Endothelial cell of umbilical vein (primary cell): ENCODE measurements around the gene SYDE1. TPM values are rescaled to one million over a fixed set of nuclear protein-coding genes. Genes with fewer than 3 reads are reported as not detected.

Experiments
- BruUV-seq: library from RNA; stranded (reverse); fragments of 400-500 nt; replicated peaks from 2 replicates; lab custom pipeline; 2021; lab: Mats Ljungman, UMichigan
- CTCF ChIA-PET: fragments of 300-600, 350-600 bp; sonication (Branson Sonifier 250); formaldehyde crosslinking; loops from one replicate; lab custom pipeline; 2021; ENCODE audit warnings: antibody characterized with exemption, inconsistent platforms; lab: Charles Lee
- POLR2A ChIA-PET: fragments of 300-600, 350-600 bp; sonication (Branson Sonifier 250); formaldehyde crosslinking; loops from one replicate; lab custom pipeline; 2021; ENCODE audit warnings: antibody characterized with exemption, inconsistent platforms; lab: Charles Lee
- DNase-seq: peaks from one replicate; pipeline ENCODE4 v3.0.0-alpha.2; 2011; ENCODE audit warnings: low read depth, low spot score
- FAIRE-seq: peaks from 2 replicates; lab custom pipeline; 2011; peaks lifted over from hg19 to GRCh38; lab: Jason Lieb, UNC
- H2AFZ ChIP-seq: 2 replicates; pipeline ENCODE4 v1.6.0; 2012; ENCODE audit warnings: low read depth, low read length, control low read depth, inconsistent platforms
- H3K27ac ChIP-seq: 2 replicates; pipeline ENCODE4 v1.5.1; 2011; ENCODE audit warnings: low read depth, mild to moderate bottlenecking, control low read depth, low read length, moderate library complexity; ENCODE audit not compliant: insufficient read depth
- H3K27me3 ChIP-seq, 2 experiments: 2 replicates each; pipeline versions ENCODE4 v1.6.0 to v1.6.1; 2011; ENCODE audit warnings: low read length in 2 of 2, mixed read lengths in 1 of 2; ENCODE audit not compliant: control insufficient read depth in 2 of 2, insufficient read depth in 2 of 2
- H3K36me3 ChIP-seq, 2 experiments: 2 replicates in 1 of 2; 3 replicates in 1 of 2; pipeline ENCODE4 v1.5.1; 2011; ENCODE audit warnings: low read length in 2 of 2, mild to moderate bottlenecking in 1 of 2, moderate library complexity in 1 of 2; ENCODE audit not compliant: control insufficient read depth in 2 of 2, insufficient read depth in 2 of 2; ENCODE audit errors: extremely low read depth in 1 of 2
- H3K4me1 ChIP-seq: 3 replicates; pipeline ENCODE4 v1.5.1; 2011; ENCODE audit warnings: mild to moderate bottlenecking, low read length; ENCODE audit not compliant: control insufficient read depth, insufficient read depth; ENCODE audit errors: extremely low read depth
- H3K4me2 ChIP-seq: 2 replicates; pipeline ENCODE4 v1.6.1; 2011; ENCODE audit warnings: low read length, control low read depth, mixed read lengths; ENCODE audit not compliant: insufficient read depth
- H3K4me3 ChIP-seq, 3 experiments: fragments of 200-600 bp in 1 of 3; sonication (generic), shearing (Covaris generic) in 1 of 3; replicated peaks in 1 of 3; 2 replicates each; pipeline ENCODE4 v1.5.1; 2011 to 2016; ENCODE audit warnings: control low read depth in 3 of 3, low read length in 3 of 3, mild to moderate bottlenecking in 2 of 3, inconsistent platforms in 1 of 3, low read depth in 1 of 3, moderate library complexity in 1 of 3; ENCODE audit not compliant: insufficient read depth in 1 of 3
- H3K79me2 ChIP-seq: 2 replicates; pipeline ENCODE4 v1.6.0; 2012; ENCODE audit warnings: low read length, inconsistent platforms; ENCODE audit not compliant: control insufficient read depth, insufficient read depth
- H3K9ac ChIP-seq: replicated peaks from 2 replicates; pipeline ENCODE3; 2011; ENCODE audit warnings: low read length, control low read depth; ENCODE audit not compliant: insufficient read depth; ENCODE audit errors: extremely low read depth
- H3K9me1 ChIP-seq: replicated peaks from 3 replicates; pipeline ENCODE4 v1.6.0; 2011; ENCODE audit warnings: mild to moderate bottlenecking, low read length; ENCODE audit not compliant: control insufficient read depth, insufficient read depth; ENCODE audit errors: extremely low read depth
- H3K9me3 ChIP-seq: replicated peaks from 2 replicates; pipeline ENCODE4 v1.5.1; 2012; ENCODE audit warnings: low read length, inconsistent platforms; ENCODE audit not compliant: control insufficient read depth, insufficient read depth
- H4K20me1 ChIP-seq: replicated peaks from 2 replicates; pipeline ENCODE3; 2011; ENCODE audit warnings: mild to moderate bottlenecking, low read length; ENCODE audit not compliant: control insufficient read depth, insufficient read depth; ENCODE audit errors: extremely low read depth
- EZH2 ChIP-seq: IDR thresholded peaks from 2 replicates; pipeline ENCODE4 v1.6.1; 2012; ENCODE audit warnings: borderline replicate concordance, low read depth, mild to moderate bottlenecking, moderate library complexity, low read length, inconsistent platforms; ENCODE audit not compliant: severe bottlenecking
- GATA2 ChIP-seq: IDR thresholded peaks from 2 replicates; pipeline ENCODE4 v1.7.0; 2011; ENCODE audit warnings: low read depth, mild to moderate bottlenecking, moderate library complexity, mixed read lengths, low read length; ENCODE audit not compliant: insufficient read length, insufficient read depth
- JUN ChIP-seq: IDR thresholded peaks from 2 replicates; pipeline ENCODE4 v1.6.1; 2011; ENCODE audit warnings: borderline replicate concordance, low read depth; ENCODE audit not compliant: insufficient read length, insufficient read depth
- MAX ChIP-seq: IDR thresholded peaks from 2 replicates; pipeline ENCODE4 v1.6.1; 2011; ENCODE audit not compliant: insufficient read depth, insufficient read length
- MYC ChIP-seq: IDR thresholded peaks from one replicate; pipeline ENCODE4 v1.6.1; 2011; ENCODE audit warnings: mild to moderate bottlenecking, low read depth, low read length
- POLR2A ChIP-seq: IDR thresholded peaks from 2 replicates; pipeline ENCODE4 v1.6.1; 2012; ENCODE audit warnings: low read depth, mild to moderate bottlenecking, control low read depth, low read length
- POLR2AphosphoS5 ChIP-seq: IDR thresholded peaks from 2 replicates; pipeline ENCODE4 v1.6.1; 2012; ENCODE audit warnings: low read depth, mild to moderate bottlenecking, control low read depth, low read length, moderate library complexity; ENCODE audit not compliant: insufficient read depth
- dilution Hi-C: fragments of 300-500 bp; cut with MboI; formaldehyde crosslinking; loops from one replicate; pipeline ENCODE4 v1.15.0; 2019; ENCODE audit warnings: low sequenced_read_pairs; ENCODE audit not compliant: extremely low pct_ligation_motif_present
- intact Hi-C: fragments of 100-400 bp; cut with micrococcal nuclease; formaldehyde crosslinking; loops from one replicate; pipeline ENCODE4 v1.10.0; 2022
- polyA plus RNA-seq, 4 experiments: library from polyadenylated mRNA; depleted of rRNA in 3 of 4; stranded (reverse) in 3 of 4; unstranded in 1 of 4; fragments of >200 nt; gene quantifications; 2 replicates each; pipeline versions ENCODE4 v1.2.1 to v1.2.3, GENCODE V29; 2011 to 2012; ENCODE audit warnings: missing spikeins in 1 of 4
- total RNA-seq: library from RNA; stranded (reverse); gene quantifications from 2 replicates; pipeline ENCODE4 v1.2.3, GENCODE V29; 2021
- TF ChIP-seq, protein P1 (sequence below), 2 donors: IDR thresholded peaks; 1 replicate in 1 of 2; 2 replicates in 1 of 2; pipeline ENCODE4 v1.5.1; 2011; ENCODE audit warnings: low read length in 2 of 2, mild to moderate bottlenecking in 2 of 2, moderate library complexity in 2 of 2, control low read depth in 1 of 2, inconsistent platforms in 1 of 2, low read depth in 1 of 2; ENCODE audit not compliant: insufficient read depth in 1 of 2; ENCODE audit errors: extremely low read depth in 1 of 2

Gene SYDE1
- total and polyA plus RNA-seq, 2 donors (not counting 3 experiments of a cell fraction or from before 2014, with no cell fraction given), result 33.1 to 35.3 TPM

- no peaks in the 10 kb centered on the region for H3K9me3 ChIP-seq
- no peaks in the 10 kb centered on the region for H3K79me2 ChIP-seq
- intact Hi-C loops, result no loop called here
- no peak overlapping the region for H2AFZ ChIP-seq
- ChIA-PET CTCF (no interaction called here), POLR2A (no interaction called here)
- H3K4me2 ChIP-seq, result no peak overlapping the region
- no peaks in the 10 kb centered on the region for H4K20me1 ChIP-seq
- no peak overlapping the region for H3K27ac ChIP-seq
- no peak overlapping the region for H3K9ac ChIP-seq
- dilution Hi-C loops, result no loop called here
- H3K4me1 ChIP-seq, result no peaks in the 10 kb centered on the region
- no peaks in the 10 kb centered on the region for H3K9me1 ChIP-seq
- no peak for FAIRE-seq
- no peaks in the 10 kb centered on the region for H3K27me3 ChIP-seq
- no peak for DNase-seq
- TF ChIP-seq POLR2AphosphoS5, result no peak
- TF ChIP-seq JUN, result no peak
- TF ChIP-seq EZH2, result no peak
- TF ChIP-seq GATA2, result no peak
- TF ChIP-seq MYC, result no peak
- no peak for TF ChIP-seq POLR2A
- TF ChIP-seq, protein P1, sequence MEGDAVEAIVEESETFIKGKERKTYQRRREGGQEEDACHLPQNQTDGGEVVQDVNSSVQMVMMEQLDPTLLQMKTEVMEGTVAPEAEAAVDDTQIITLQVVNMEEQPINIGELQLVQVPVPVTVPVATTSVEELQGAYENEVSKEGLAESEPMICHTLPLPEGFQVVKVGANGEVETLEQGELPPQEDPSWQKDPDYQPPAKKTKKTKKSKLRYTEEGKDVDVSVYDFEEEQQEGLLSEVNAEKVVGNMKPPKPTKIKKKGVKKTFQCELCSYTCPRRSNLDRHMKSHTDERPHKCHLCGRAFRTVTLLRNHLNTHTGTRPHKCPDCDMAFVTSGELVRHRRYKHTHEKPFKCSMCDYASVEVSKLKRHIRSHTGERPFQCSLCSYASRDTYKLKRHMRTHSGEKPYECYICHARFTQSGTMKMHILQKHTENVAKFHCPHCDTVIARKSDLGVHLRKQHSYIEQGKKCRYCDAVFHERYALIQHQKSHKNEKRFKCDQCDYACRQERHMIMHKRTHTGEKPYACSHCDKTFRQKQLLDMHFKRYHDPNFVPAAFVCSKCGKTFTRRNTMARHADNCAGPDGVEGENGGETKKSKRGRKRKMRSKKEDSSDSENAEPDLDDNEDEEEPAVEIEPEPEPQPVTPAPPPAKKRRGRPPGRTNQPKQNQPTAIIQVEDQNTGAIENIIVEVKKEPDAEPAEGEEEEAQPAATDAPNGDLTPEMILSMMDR (IDR thresholded peaks at IDR 0.05; ENCODE audit: extremely low read depth in 1 of 2, insufficient read depth in 1 of 2, low read depth in 1 of 2, low read length in 2 of 2), result no peak
- no peak for TF ChIP-seq MAX
- no TSS peak for BruUV-seq
- H3K4me3 ChIP-seq, result no peak overlapping the region
- H3K36me3 ChIP-seq, result no peaks in the 10 kb centered on the region
Observed at GRCh38 chr19:15074371-15074770, 32.8 kb upstream of the SYDE1 start.
